ENCODE results near the gene TM4SF20.

GRCh38 chr2:227404585-227405271, 25.6 kb upstream of the TM4SF20 start:
- TF ChIP-seq CTCF (optimal IDR thresholded peaks at IDR 0.05 in 1 of 3, IDR thresholded peaks at IDR 0.05 in 1 of 3, conservative IDR thresholded peaks at IDR 0.05 in 1 of 3; ENCODE audit: extremely low read depth in 1 of 3, insufficient read depth in 2 of 3, low read length in 3 of 3) (no peak), EZH2 (IDR thresholded peaks at IDR 0.05; ENCODE audit: low read length) (no peak)

All from keratinocyte (primary cell).